Measurements from ENCODE around the gene RNF19B. TPM values are rescaled to one million over a fixed set of nuclear protein-coding genes. Genes with fewer than 3 reads are reported as not detected.

Gene RNF19B
- total RNA-seq, 1 donor from 2014 or later, result 29.7 TPM

DNA sequence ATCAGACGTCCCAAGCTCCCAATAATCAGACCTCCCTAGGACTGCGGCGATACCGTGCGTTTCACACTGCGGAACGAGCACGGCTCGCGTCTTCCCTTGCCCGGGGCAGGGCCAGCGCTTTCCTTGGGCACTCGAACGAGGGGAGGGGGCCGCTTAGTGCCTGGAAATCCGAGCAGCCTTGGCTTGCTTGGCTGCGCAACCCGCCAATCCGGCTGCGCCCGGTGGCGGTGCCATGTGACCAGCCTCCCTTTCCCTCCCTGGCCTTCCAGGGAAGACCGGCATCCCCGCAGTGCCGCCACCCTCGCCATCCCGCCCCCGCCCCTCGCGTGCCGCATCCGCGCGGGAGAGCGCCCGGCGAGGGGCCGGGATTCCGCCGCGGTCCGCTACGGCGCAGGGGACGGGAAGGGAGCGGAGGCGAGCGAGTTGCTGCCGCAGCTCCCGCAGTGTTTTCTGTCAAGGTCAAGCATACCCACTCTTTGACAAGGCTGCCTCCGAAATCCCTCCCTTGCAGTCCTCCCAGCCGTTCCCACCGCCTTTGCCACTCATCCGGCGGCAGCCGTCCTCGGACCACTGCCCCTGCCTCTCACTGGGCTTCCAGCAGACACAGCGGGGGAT is 8.3 kb upstream of the RNF19B start:
- Mint-ChIP-seq H3K27me3 (ENCODE audit: low read depth, unreplicated experiment) (peaks cover 27% of the 10 kb centered on the region), H3K27ac (ENCODE audit: unreplicated experiment) (no peak overlapping the region)

DNA sequence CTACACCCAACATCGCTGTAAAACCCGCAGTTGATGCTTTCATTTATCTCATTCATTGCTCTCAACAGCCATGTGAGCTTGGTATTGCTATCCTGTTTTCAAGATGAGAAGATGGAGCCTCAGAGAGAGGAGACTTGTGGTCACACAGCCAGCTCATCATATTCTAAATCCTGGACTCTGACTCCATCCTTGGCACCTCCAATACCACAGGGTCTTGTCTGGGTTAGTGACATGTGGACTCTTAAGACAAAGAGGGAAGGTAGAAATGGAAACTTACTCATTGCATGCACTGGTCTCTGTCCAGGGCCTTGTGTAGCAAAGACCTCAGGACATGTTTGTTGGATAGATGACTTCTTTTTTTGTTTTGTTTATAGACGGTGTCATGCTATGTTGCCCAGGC is 7.0 kb upstream of the RNF19B start:
- Histone ChIP-seq H3K27me3 (ENCODE audit: insufficient read depth, low read length) (peaks cover 9% of the 10 kb centered on the region), H3K4me3 (ENCODE audit: insufficient read depth, low read depth, low read length) (no peak overlapping the region), H3K9me3 (ENCODE audit: insufficient read depth, low read depth, low read length) (no peaks in the 10 kb centered on the region), H2AFZ (ENCODE audit: low read depth, low read length) (no peak overlapping the region), H4K20me1 (ENCODE audit: insufficient read depth, low read length) (no peaks in the 10 kb centered on the region), H3K4me2 (ENCODE audit: low read length) (no peak overlapping the region), H3K9ac (ENCODE audit: low read length) (no peak overlapping the region), H3K4me1 (ENCODE audit: insufficient read depth, low read length) (peaks cover 17% of the 10 kb centered on the region), H3K36me3 (ENCODE audit: insufficient read depth, low read length) (no peaks in the 10 kb centered on the region), H3K27ac (ENCODE audit: low read depth, low read length) (no peak overlapping the region), H3K79me2 (ENCODE audit: insufficient read depth, low read length) (no peaks in the 10 kb centered on the region)
- FAIRE-seq (no peak), DNase-seq (ENCODE audit: low read depth) (no peak)
- Mint-ChIP-seq H3K27me3 (ENCODE audit: low read depth, unreplicated experiment) (peaks cover 31% of the 10 kb centered on the region), H3K36me3 (ENCODE audit: low read depth, unreplicated experiment) (peaks cover 5% of the 10 kb centered on the region), H3K27ac (ENCODE audit: unreplicated experiment) (no peak overlapping the region), H3K9me3 (ENCODE audit: unreplicated experiment) (peaks cover 8% of the 10 kb centered on the region), H3K4me3 (ENCODE audit: unreplicated experiment) (no peak overlapping the region), H3K4me1 (ENCODE audit: low read depth, unreplicated experiment) (peaks cover 8% of the 10 kb centered on the region)
- TF ChIP-seq, protein P1, sequence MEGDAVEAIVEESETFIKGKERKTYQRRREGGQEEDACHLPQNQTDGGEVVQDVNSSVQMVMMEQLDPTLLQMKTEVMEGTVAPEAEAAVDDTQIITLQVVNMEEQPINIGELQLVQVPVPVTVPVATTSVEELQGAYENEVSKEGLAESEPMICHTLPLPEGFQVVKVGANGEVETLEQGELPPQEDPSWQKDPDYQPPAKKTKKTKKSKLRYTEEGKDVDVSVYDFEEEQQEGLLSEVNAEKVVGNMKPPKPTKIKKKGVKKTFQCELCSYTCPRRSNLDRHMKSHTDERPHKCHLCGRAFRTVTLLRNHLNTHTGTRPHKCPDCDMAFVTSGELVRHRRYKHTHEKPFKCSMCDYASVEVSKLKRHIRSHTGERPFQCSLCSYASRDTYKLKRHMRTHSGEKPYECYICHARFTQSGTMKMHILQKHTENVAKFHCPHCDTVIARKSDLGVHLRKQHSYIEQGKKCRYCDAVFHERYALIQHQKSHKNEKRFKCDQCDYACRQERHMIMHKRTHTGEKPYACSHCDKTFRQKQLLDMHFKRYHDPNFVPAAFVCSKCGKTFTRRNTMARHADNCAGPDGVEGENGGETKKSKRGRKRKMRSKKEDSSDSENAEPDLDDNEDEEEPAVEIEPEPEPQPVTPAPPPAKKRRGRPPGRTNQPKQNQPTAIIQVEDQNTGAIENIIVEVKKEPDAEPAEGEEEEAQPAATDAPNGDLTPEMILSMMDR (IDR thresholded peaks at IDR 0.05; ENCODE audit: insufficient read depth, low read depth, low read length), result no peak
- no peak for TF ChIP-seq EZH2 (IDR thresholded peaks at IDR 0.05; ENCODE audit: insufficient read depth, low read length)

More for the DNA sequence above, 8.3 kb upstream of the RNF19B start:
- Histone ChIP-seq H3K79me2 (ENCODE audit: insufficient read depth, low read length) (no peaks in the 10 kb centered on the region), H4K20me1 (ENCODE audit: insufficient read depth, low read length) (no peaks in the 10 kb centered on the region), H3K27ac (ENCODE audit: low read depth, low read length) (no peak overlapping the region), H3K4me1 (ENCODE audit: insufficient read depth, low read length) (peaks cover 14% of the 10 kb centered on the region), H3K4me2 (ENCODE audit: low read length) (peak overlapping the region; percentile 99), H3K9ac (ENCODE audit: low read length) (peak overlapping the region; percentile 69), H2AFZ (ENCODE audit: low read depth, low read length) (peak overlapping the region; percentile 93), H3K36me3 (ENCODE audit: insufficient read depth, low read length) (no peaks in the 10 kb centered on the region), H3K9me3 (ENCODE audit: insufficient read depth, low read depth, low read length) (no peaks in the 10 kb centered on the region), H3K27me3 (ENCODE audit: insufficient read depth, low read length) (peaks cover 9% of the 10 kb centered on the region), H3K4me3 (ENCODE audit: insufficient read depth, low read depth, low read length) (peak overlapping the region; percentile 50)
- FAIRE-seq (no peak), DNase-seq (ENCODE audit: low read depth) (peak; percentile 52)
- TF ChIP-seq EZH2 (IDR thresholded peaks at IDR 0.05; ENCODE audit: insufficient read depth, low read length), result peak; percentile 26
- TF ChIP-seq, protein P1 (IDR thresholded peaks at IDR 0.05; ENCODE audit: insufficient read depth, low read depth, low read length), result no peak
- H3K36me3 Mint-ChIP-seq (ENCODE audit: low read depth, unreplicated experiment), result peaks cover 8% of the 10 kb centered on the region
- H3K9me3 Mint-ChIP-seq (ENCODE audit: unreplicated experiment), result peaks cover 8% of the 10 kb centered on the region
- H3K4me1 Mint-ChIP-seq (ENCODE audit: low read depth, unreplicated experiment), result peaks cover 13% of the 10 kb centered on the region
- peak overlapping the region; percentile 84 for H3K4me3 Mint-ChIP-seq (ENCODE audit: unreplicated experiment)

DNA sequence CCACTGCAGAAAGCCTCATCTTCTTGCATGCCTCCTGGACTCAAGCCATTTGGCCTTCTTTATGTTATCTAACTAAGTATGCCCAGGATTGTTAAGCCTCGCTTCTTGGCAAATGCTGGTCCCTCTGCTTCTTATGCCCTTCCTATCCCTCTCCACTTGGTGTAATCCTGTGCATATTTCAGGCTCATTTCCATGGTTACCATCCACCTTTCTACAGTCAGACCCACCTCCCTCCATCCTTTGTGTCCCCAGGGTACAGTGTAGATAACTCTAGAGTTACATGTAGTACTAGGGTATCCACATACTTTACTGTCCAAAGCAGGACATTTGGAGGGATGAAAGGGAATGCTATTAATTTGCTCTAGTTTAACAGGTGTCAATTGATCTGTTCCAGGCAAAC is 6.5 kb upstream of the RNF19B start:
- Mint-ChIP-seq H3K9me3 (ENCODE audit: unreplicated experiment) (peaks cover 8% of the 10 kb centered on the region), H3K27me3 (ENCODE audit: low read depth, unreplicated experiment) (peaks cover 31% of the 10 kb centered on the region), H3K4me1 (ENCODE audit: low read depth, unreplicated experiment) (peaks cover 8% of the 10 kb centered on the region), H3K36me3 (ENCODE audit: low read depth, unreplicated experiment) (peaks cover 5% of the 10 kb centered on the region), H3K4me3 (ENCODE audit: unreplicated experiment) (no peak overlapping the region), H3K27ac (ENCODE audit: unreplicated experiment) (no peak overlapping the region)
- Histone ChIP-seq H3K4me3 (ENCODE audit: insufficient read depth, low read depth, low read length) (no peak overlapping the region), H3K79me2 (ENCODE audit: insufficient read depth, low read length) (no peaks in the 10 kb centered on the region), H4K20me1 (ENCODE audit: insufficient read depth, low read length) (no peaks in the 10 kb centered on the region), H3K9me3 (ENCODE audit: insufficient read depth, low read depth, low read length) (no peaks in the 10 kb centered on the region), H3K4me2 (ENCODE audit: low read length) (no peak overlapping the region), H3K27me3 (ENCODE audit: insufficient read depth, low read length) (peaks cover 9% of the 10 kb centered on the region), H3K27ac (ENCODE audit: low read depth, low read length) (no peak overlapping the region), H3K4me1 (ENCODE audit: insufficient read depth, low read length) (peaks cover 17% of the 10 kb centered on the region), H3K36me3 (ENCODE audit: insufficient read depth, low read length) (no peaks in the 10 kb centered on the region), H2AFZ (ENCODE audit: low read depth, low read length) (no peak overlapping the region), H3K9ac (ENCODE audit: low read length) (no peak overlapping the region)
- no peak for TF ChIP-seq EZH2 (IDR thresholded peaks at IDR 0.05; ENCODE audit: insufficient read depth, low read length)
- TF ChIP-seq, protein P1 (IDR thresholded peaks at IDR 0.05; ENCODE audit: insufficient read depth, low read depth, low read length), result no peak
- DNase-seq (ENCODE audit: low read depth) (no peak), FAIRE-seq (no peak)
